GM12878 (cell line): ENCODE measurements around the gene THAP10. TPM values are rescaled to one million over a fixed set of nuclear protein-coding genes. Genes with fewer than 3 reads are reported as not detected.

Experiments used
- ATAC-seq: fragments of 200-7000 bp; cut with Tn5 transposase; 3 replicates; pipeline ENCODE4 v1.9.1; 2020; ENCODE audit warnings: mild to moderate bottlenecking, moderate library complexity
- BruUV-seq: library from RNA; stranded (reverse); fragments of 400-500 nt; replicated peaks from 2 replicates; lab custom pipeline; 2021; lab: Mats Ljungman, UMichigan
- CTCF ChIA-PET: fragments of 300-600 bp; sonication (Branson Sonifier 250); formaldehyde crosslinking; extraction: SDS; loops from one replicate; lab custom pipeline; 2021; ENCODE audit warnings: inconsistent platforms; lab: Yijun Ruan, JAX
- POLR2A ChIA-PET: fragments of 350-600 bp; formaldehyde crosslinking; extraction: SDS; loops from one replicate; lab custom pipeline; 2021; ENCODE audit warnings: inconsistent platforms; lab: Charles Lee
- RAD21 ChIA-PET: fragments of 300-600 bp; sonication (Branson Sonifier 250); formaldehyde crosslinking; loops from one replicate; lab custom pipeline; 2023; ENCODE audit warnings: antibody characterized with exemption; ENCODE audit not compliant: unreplicated experiment; lab: Charles Lee
- SMC1A ChIA-PET: fragments of 300-600 bp; sonication (Branson Sonifier 250); formaldehyde crosslinking; loops from one replicate; lab custom pipeline; 2023; ENCODE audit not compliant: unreplicated experiment, uncharacterized antibody; lab: Charles Lee
- DNase-seq: peaks from one replicate; pipeline ENCODE4 v3.0.0-alpha.2; 2011; ENCODE audit warnings: low read depth, low spot score
- FAIRE-seq: peaks from 3 replicates; lab custom pipeline; 2011; peaks lifted over from hg19 to GRCh38; lab: Jason Lieb, UNC
- H2AFZ ChIP-seq: 2 replicates; pipeline ENCODE4 v1.6.0; 2011; ENCODE audit warnings: low read depth, low read length, control low read depth; ENCODE audit not compliant: control insufficient read depth
- H3K27ac ChIP-seq: 2 replicates; pipeline ENCODE4 v1.5.1; 2011; ENCODE audit warnings: control low read depth; ENCODE audit not compliant: control insufficient read depth, insufficient read depth
- H3K27me3 ChIP-seq, 2 experiments: replicated peaks in 1 of 2; 2 replicates each; pipeline versions ENCODE4 v1.6.0 to v1.6.1; 2011; ENCODE audit warnings: low read length in 1 of 2; ENCODE audit not compliant: control insufficient read depth in 2 of 2, insufficient read depth in 2 of 2
- H3K36me3 ChIP-seq, 2 experiments: 2 replicates each; pipeline ENCODE4 v1.5.1; 2011; ENCODE audit warnings: low read length in 1 of 2; ENCODE audit not compliant: control insufficient read depth in 2 of 2, insufficient read depth in 2 of 2
- H3K4me1 ChIP-seq: 2 replicates; pipeline ENCODE4 v1.6.1; 2011; ENCODE audit warnings: mild to moderate bottlenecking, low read length, moderate library complexity, mixed read lengths; ENCODE audit not compliant: control insufficient read depth, insufficient read depth
- H3K4me2 ChIP-seq: 2 replicates; pipeline ENCODE4 v1.6.0; 2011; ENCODE audit warnings: control low read depth; ENCODE audit not compliant: control insufficient read depth, insufficient read depth
- H3K4me3 ChIP-seq: fragments of 200-600 bp; sonication (generic); 2 replicates; pipeline ENCODE4 v1.5.1; 2016
- H3K79me2 ChIP-seq: 2 replicates; pipeline ENCODE4 v1.6.0; 2011; ENCODE audit warnings: low read length; ENCODE audit not compliant: control insufficient read depth, insufficient read depth
- H3K9ac ChIP-seq: 2 replicates; pipeline ENCODE4 v1.8.0; 2011; ENCODE audit warnings: low read length, control low read depth, mixed read lengths; ENCODE audit not compliant: control insufficient read depth, insufficient read depth
- H3K9me3 ChIP-seq: replicated peaks from 3 replicates; pipeline ENCODE4 v1.5.1; 2011; ENCODE audit warnings: mild to moderate bottlenecking, low read length; ENCODE audit not compliant: control insufficient read depth, insufficient read depth
- H4K20me1 ChIP-seq: 2 replicates; pipeline ENCODE4 v1.6.0; 2011; ENCODE audit not compliant: control insufficient read depth, insufficient read depth
- RUNX3 ChIP-seq: IDR thresholded peaks from 2 replicates; pipeline ENCODE4 v1.6.1; 2012; ENCODE audit warnings: low read length, inconsistent platforms
- SMAD5 ChIP-seq: IDR thresholded peaks from 2 replicates; pipeline ENCODE4 v1.6.1; 2016; ENCODE audit warnings: antibody characterized with exemption, low read depth
- STAT3 ChIP-seq: IDR thresholded peaks from 2 replicates; pipeline ENCODE4 v1.6.1; 2011; ENCODE audit warnings: low read depth, low read length, improper control_type of control experiment
- ZNF207 ChIP-seq: fragments of 450-650 bp; IDR thresholded peaks from 2 replicates; pipeline ENCODE4 v1.6.1; 2014; ENCODE audit warnings: antibody characterized with exemption, mild to moderate bottlenecking, borderline replicate concordance
- WGBS: methylation state at CpG from one replicate; pipeline ENCODE4 v1.1.6; 2016; ENCODE audit warnings: low lambda C conversion rate; ENCODE audit not compliant: insufficient replicate concordance, insufficient coverage; ENCODE audit errors: missing lambda C conversion rate; 5-methylcytosine and 5-hydroxymethylcytosine counted together
- in situ Hi-C: fragments of 300-500 bp; cut with MboI; formaldehyde crosslinking; loops from 9 replicates; pipeline ENCODE4 v1.14.3; 2018; ENCODE audit warnings: mixed read lengths
- intact Hi-C: fragments of 100-400 bp; cut with micrococcal nuclease; formaldehyde crosslinking; loops from one replicate; pipeline ENCODE4 v1.14.2; 2022; ENCODE audit not compliant: unreplicated experiment
- polyA plus RNA-seq, 11 experiments: library from polyadenylated mRNA; depleted of rRNA in 4 of 11; unstranded in 6 of 11; stranded (reverse) in 5 of 11; fragments of >200 nt; fragmentation: Nextera tagmentation in 4 of 11; fragmentation: Illumina TruSeq in 1 of 11; extraction: Ambion mirVana in 4 of 11; extraction: Trizol in 1 of 11; gene quantifications; 1 replicate in 1 of 11; 2 replicates in 10 of 11; pipeline versions ENCODE4 v1.2.1 to v1.2.3, GENCODE V29; 2011 to 2016; ENCODE audit warnings: inconsistent platforms in 2 of 11, missing spikeins in 2 of 11, low read depth in 1 of 11
- total RNA-seq, 4 experiments: library from RNA; depleted of rRNA in 3 of 4; stranded (reverse); fragments of >200 nt in 3 of 4; fragmentation: Illumina TruSeq in 1 of 4; extraction: Trizol in 1 of 4; gene quantifications; 2 replicates each; pipeline versions ENCODE4 v1.2.1 to v1.2.3, GENCODE V29; 2013 to 2021
- TF ChIP-seq, protein P1 (sequence below): fragments of 450-650 bp; formaldehyde crosslinking; IDR thresholded peaks from 2 replicates; pipeline ENCODE4 v1.4.0; 2020; ENCODE audit warnings: mild to moderate bottlenecking, moderate library complexity

Gene THAP10
- total and polyA plus RNA-seq, 10 of the 15 experiments (the other 5 are each of a cell fraction or from before 2014, with no cell fraction given), result 0.35 to 5.2 (median 1.4) TPM

DNA sequence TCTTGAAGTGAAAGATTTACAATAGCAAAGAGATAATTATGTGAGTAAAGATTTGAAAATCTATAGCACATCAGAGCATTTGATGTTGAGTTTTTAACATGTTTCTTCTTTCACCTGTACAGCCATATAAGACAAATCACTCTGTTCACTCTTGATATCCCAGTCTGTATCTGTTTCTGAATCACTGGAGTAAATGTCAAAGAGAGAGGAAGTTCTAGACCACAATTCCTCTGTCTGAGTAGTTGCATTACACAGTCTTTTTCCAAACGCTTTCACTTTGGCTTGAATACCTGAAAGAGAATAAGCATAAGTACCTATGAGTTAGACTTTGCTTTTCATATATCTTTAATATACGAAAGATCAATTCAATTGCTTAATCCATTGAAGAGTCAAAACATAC is 9.9 kb downstream of the THAP10 start:
- in situ Hi-C loops (no loop called here), intact Hi-C loops (no loop called here)
- H3K27me3 ChIP-seq, result no peaks in the 10 kb centered on the region
- no peaks in the 10 kb centered on the region for H3K79me2 ChIP-seq
- TF ChIP-seq RUNX3 (peak; percentile 21; the same call in 1 of the 2 replicates), STAT3 (no peak), SMAD5 (no peak), ZNF207 (no peak)
- TF ChIP-seq, protein P1, sequence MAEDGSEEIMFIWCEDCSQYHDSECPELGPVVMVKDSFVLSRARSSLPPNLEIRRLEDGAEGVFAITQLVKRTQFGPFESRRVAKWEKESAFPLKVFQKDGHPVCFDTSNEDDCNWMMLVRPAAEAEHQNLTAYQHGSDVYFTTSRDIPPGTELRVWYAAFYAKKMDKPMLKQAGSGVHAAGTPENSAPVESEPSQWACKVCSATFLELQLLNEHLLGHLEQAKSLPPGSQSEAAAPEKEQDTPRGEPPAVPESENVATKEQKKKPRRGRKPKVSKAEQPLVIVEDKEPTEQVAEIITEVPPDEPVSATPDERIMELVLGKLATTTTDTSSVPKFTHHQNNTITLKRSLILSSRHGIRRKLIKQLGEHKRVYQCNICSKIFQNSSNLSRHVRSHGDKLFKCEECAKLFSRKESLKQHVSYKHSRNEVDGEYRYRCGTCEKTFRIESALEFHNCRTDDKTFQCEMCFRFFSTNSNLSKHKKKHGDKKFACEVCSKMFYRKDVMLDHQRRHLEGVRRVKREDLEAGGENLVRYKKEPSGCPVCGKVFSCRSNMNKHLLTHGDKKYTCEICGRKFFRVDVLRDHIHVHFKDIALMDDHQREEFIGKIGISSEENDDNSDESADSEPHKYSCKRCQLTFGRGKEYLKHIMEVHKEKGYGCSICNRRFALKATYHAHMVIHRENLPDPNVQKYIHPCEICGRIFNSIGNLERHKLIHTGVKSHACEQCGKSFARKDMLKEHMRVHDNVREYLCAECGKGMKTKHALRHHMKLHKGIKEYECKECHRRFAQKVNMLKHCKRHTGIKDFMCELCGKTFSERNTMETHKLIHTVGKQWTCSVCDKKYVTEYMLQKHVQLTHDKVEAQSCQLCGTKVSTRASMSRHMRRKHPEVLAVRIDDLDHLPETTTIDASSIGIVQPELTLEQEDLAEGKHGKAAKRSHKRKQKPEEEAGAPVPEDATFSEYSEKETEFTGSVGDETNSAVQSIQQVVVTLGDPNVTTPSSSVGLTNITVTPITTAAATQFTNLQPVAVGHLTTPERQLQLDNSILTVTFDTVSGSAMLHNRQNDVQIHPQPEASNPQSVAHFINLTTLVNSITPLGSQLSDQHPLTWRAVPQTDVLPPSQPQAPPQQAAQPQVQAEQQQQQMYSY (CRISPR knock-in tag), result no peak
- POLR2A ChIA-PET, result no interaction called here
- WGBS, result 87% methylated on average over 2 of the region's 2 CpGs
- H3K27ac ChIP-seq, result no peak overlapping the region
- RAD21 ChIA-PET, result no interaction called here
- DNase-seq (no peak), FAIRE-seq (peak; percentile 35), ATAC-seq (no peak)
- no peak overlapping the region for H3K9ac ChIP-seq
- no peak overlapping the region for H3K4me3 ChIP-seq
- SMC1A ChIA-PET, result no interaction called here
- CTCF ChIA-PET, result interaction anchor here (0.9 kb wide), 1 partner anchor 12 kb away, joined by 3 read pairs; no protein-coding TSS in a partner anchor
- H2AFZ ChIP-seq, result no peak overlapping the region
- H3K4me2 ChIP-seq, result no peak overlapping the region
- no peaks in the 10 kb centered on the region for H3K9me3 ChIP-seq
- H4K20me1 ChIP-seq, result no peaks in the 10 kb centered on the region
- no TSS peak for BruUV-seq
- no peaks in the 10 kb centered on the region for H3K36me3 ChIP-seq
- no peaks in the 10 kb centered on the region for H3K4me1 ChIP-seq
